ENCODE results near the gene DIPK1B.

DNA sequence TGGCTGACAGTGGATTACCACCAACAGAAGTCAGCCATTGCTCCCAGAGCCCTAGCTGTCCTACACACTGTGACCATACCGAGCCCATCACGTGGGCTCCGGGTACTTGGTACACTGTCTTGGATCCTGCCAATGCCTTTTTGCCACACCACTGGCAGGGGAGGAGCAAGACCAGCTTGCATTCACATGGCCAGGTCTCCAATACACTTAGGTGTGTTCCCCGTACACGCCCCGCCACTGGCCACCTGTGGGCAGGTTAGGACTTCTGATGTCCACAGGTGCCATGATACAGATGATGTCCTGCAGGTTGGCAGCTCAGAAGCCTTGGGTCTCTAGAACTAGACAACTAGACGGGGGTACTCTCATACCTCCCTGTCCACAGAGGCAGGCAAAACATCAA is 5.4 kb upstream of the DIPK1B start:
- TF ChIP-seq, protein P1, sequence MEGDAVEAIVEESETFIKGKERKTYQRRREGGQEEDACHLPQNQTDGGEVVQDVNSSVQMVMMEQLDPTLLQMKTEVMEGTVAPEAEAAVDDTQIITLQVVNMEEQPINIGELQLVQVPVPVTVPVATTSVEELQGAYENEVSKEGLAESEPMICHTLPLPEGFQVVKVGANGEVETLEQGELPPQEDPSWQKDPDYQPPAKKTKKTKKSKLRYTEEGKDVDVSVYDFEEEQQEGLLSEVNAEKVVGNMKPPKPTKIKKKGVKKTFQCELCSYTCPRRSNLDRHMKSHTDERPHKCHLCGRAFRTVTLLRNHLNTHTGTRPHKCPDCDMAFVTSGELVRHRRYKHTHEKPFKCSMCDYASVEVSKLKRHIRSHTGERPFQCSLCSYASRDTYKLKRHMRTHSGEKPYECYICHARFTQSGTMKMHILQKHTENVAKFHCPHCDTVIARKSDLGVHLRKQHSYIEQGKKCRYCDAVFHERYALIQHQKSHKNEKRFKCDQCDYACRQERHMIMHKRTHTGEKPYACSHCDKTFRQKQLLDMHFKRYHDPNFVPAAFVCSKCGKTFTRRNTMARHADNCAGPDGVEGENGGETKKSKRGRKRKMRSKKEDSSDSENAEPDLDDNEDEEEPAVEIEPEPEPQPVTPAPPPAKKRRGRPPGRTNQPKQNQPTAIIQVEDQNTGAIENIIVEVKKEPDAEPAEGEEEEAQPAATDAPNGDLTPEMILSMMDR (IDR thresholded peaks at IDR 0.05) = no peak
- TF ChIP-seq POLR2A (IDR thresholded peaks at IDR 0.05) = no peak
- no peak for TF ChIP-seq POLR2AphosphoS5 (IDR thresholded peaks at IDR 0.05)
